HEK293 (cell line): ENCODE measurements around the gene HMGXB4.

Source experiments
- GLIS1 ChIP-seq: fragments of 450-650 bp; formaldehyde crosslinking; IDR thresholded peaks from 2 replicates; pipeline ENCODE4 v1.5.1; 2016; ENCODE audit warnings: missing biosample characterization, missing genetic modification characterization
- KLF1 ChIP-seq: fragments of 450-650 bp; formaldehyde crosslinking; IDR thresholded peaks from 2 replicates; pipeline ENCODE4 v1.5.1; 2016; ENCODE audit warnings: missing biosample characterization, missing genetic modification characterization
- KLF17 ChIP-seq: fragments of 450-650 bp; formaldehyde crosslinking; IDR thresholded peaks from 2 replicates; pipeline ENCODE4 v1.5.1; 2016; ENCODE audit warnings: missing biosample characterization, missing genetic modification characterization
- KLF7 ChIP-seq: fragments of 450-650 bp; formaldehyde crosslinking; IDR thresholded peaks from 2 replicates; pipeline ENCODE4 v1.5.1; 2016; ENCODE audit warnings: missing biosample characterization, missing genetic modification characterization, borderline replicate concordance
- KLF8 ChIP-seq: fragments of 450-650 bp; formaldehyde crosslinking; IDR thresholded peaks from 2 replicates; pipeline ENCODE4 v1.5.1; 2016; ENCODE audit warnings: missing biosample characterization, missing genetic modification characterization
- PBX3 ChIP-seq: sonication (generic); formaldehyde crosslinking; IDR thresholded peaks from 2 replicates; pipeline ENCODE4 v1.8.1; 2022; ENCODE audit warnings: mild to moderate bottlenecking, moderate library complexity, missing genetic modification reagents
- SCRT2 ChIP-seq: fragments of 450-650 bp; formaldehyde crosslinking; IDR thresholded peaks from 2 replicates; pipeline ENCODE4 v1.5.1; 2016; ENCODE audit warnings: missing biosample characterization, missing genetic modification characterization
- SP3 ChIP-seq: fragments of 450-650 bp; formaldehyde crosslinking; IDR thresholded peaks from 2 replicates; pipeline ENCODE4 v1.5.1; 2016; ENCODE audit warnings: missing biosample characterization, missing genetic modification characterization
- ZBTB6 ChIP-seq: fragments of 450-650 bp; formaldehyde crosslinking; IDR thresholded peaks from 2 replicates; pipeline ENCODE4 v1.5.1; 2017; ENCODE audit warnings: missing biosample characterization, missing genetic modification characterization
- ZNF24 ChIP-seq: fragments of 450-650 bp; formaldehyde crosslinking; IDR thresholded peaks from 2 replicates; pipeline ENCODE4 v1.5.1; 2016; ENCODE audit warnings: missing biosample characterization, missing genetic modification characterization
- ZNF324 ChIP-seq: fragments of 450-650 bp; formaldehyde crosslinking; IDR thresholded peaks from 2 replicates; pipeline ENCODE4 v1.5.1; 2016; ENCODE audit warnings: missing biosample characterization, missing genetic modification characterization
- ZNF354C ChIP-seq: fragments of 450-650 bp; formaldehyde crosslinking; IDR thresholded peaks from 2 replicates; pipeline ENCODE4 v1.5.1; 2016; ENCODE audit warnings: missing biosample characterization, missing genetic modification characterization, low read depth, borderline replicate concordance
- ZNF366 ChIP-seq: fragments of 450-650 bp; formaldehyde crosslinking; conservative IDR thresholded peaks from 2 replicates; pipeline ENCODE4 v1.5.1; 2016; ENCODE audit warnings: missing biosample characterization, missing genetic modification characterization
- ZNF394 ChIP-seq: fragments of 450-650 bp; formaldehyde crosslinking; IDR thresholded peaks from 2 replicates; pipeline ENCODE4 v1.5.1; 2016; ENCODE audit warnings: missing biosample characterization, missing genetic modification characterization, mild to moderate bottlenecking, moderate library complexity, borderline replicate concordance
- ZNF48 ChIP-seq: fragments of 450-650 bp; formaldehyde crosslinking; IDR thresholded peaks from 2 replicates; pipeline ENCODE4 v1.5.1; 2016; ENCODE audit warnings: missing biosample characterization, missing genetic modification characterization
- ZNF521 ChIP-seq: fragments of 450-650 bp; formaldehyde crosslinking; IDR thresholded peaks from 2 replicates; pipeline ENCODE4 v1.5.1; 2017; ENCODE audit warnings: missing biosample characterization, mild to moderate bottlenecking, missing genetic modification characterization
- ZNF76 ChIP-seq: fragments of 450-650 bp; formaldehyde crosslinking; IDR thresholded peaks from 2 replicates; pipeline ENCODE4; 2016; ENCODE audit warnings: low read depth, missing biosample characterization, missing genetic modification characterization, borderline replicate concordance
- ZNF785 ChIP-seq: fragments of 450-650 bp; formaldehyde crosslinking; IDR thresholded peaks from 2 replicates; pipeline ENCODE4 v1.5.1; 2016; ENCODE audit warnings: missing biosample characterization, missing genetic modification characterization
- ZSCAN30 ChIP-seq: fragments of 450-650 bp; IDR thresholded peaks from 2 replicates; pipeline ENCODE4 v1.5.1; 2018; ENCODE audit warnings: missing biosample characterization, mild to moderate bottlenecking, missing genetic modification characterization, moderate library complexity
- TF ChIP-seq, protein P1 (sequence below): fragments of 450-650 bp; formaldehyde crosslinking; IDR thresholded peaks from 2 replicates; pipeline ENCODE4 v1.5.1; 2016; ENCODE audit warnings: missing biosample characterization, missing genetic modification characterization
- TF ChIP-seq, protein P2 (sequence below): fragments of 450-650 bp; formaldehyde crosslinking; conservative IDR thresholded peaks from 2 replicates; pipeline ENCODE4 v1.5.1; 2016; ENCODE audit warnings: low read depth, missing biosample characterization, missing genetic modification characterization

Gene HMGXB4

GRCh38 chr22:35257321-35258190 is at the start of gene HMGXB4 (continued):
- TF ChIP-seq KLF1: peak; percentile 50; the same call in 1 of the 2 replicates
- no peak for TF ChIP-seq KLF7
- peak; percentile 50; the same call in 1 of the 2 replicates for TF ChIP-seq PBX3
- TF ChIP-seq ZNF48 (tag by site-specific recombination): no peak
- TF ChIP-seq ZBTB6: 0 out of 2 replicates have a peak, but pooled peaks have one; percentile 53
- TF ChIP-seq GLIS1 (tag by site-specific recombination): peak; percentile 38
- 0 out of 2 replicates have a peak, but pooled peaks have one; percentile 30 for TF ChIP-seq ZNF24 (tag by site-specific recombination)
- TF ChIP-seq KLF17 (tag by site-specific recombination): peak; percentile 82
- TF ChIP-seq ZNF366 (tag by site-specific recombination): peak; percentile 35; the same call in 1 of the 2 replicates
- TF ChIP-seq ZNF76: peak; percentile 86
- TF ChIP-seq KLF8 (tag by site-specific recombination): peak; percentile 92; the same call in 1 of the 2 replicates
- TF ChIP-seq ZNF324 (tag by site-specific recombination): peak; percentile 58; the same call in 1 of the 2 replicates
- TF ChIP-seq ZNF394 (tag by site-specific recombination): peak; percentile 56; the same call in 1 of the 2 replicates
- TF ChIP-seq ZNF354C (tag by site-specific recombination): no peak
- TF ChIP-seq, protein P1, sequence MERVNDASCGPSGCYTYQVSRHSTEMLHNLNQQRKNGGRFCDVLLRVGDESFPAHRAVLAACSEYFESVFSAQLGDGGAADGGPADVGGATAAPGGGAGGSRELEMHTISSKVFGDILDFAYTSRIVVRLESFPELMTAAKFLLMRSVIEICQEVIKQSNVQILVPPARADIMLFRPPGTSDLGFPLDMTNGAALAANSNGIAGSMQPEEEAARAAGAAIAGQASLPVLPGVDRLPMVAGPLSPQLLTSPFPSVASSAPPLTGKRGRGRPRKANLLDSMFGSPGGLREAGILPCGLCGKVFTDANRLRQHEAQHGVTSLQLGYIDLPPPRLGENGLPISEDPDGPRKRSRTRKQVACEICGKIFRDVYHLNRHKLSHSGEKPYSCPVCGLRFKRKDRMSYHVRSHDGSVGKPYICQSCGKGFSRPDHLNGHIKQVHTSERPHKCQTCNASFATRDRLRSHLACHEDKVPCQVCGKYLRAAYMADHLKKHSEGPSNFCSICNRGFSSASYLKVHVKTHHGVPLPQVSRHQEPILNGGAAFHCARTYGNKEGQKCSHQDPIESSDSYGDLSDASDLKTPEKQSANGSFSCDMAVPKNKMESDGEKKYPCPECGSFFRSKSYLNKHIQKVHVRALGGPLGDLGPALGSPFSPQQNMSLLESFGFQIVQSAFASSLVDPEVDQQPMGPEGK (tag by site-specific recombination): no peak
- TF ChIP-seq SCRT2 (tag by site-specific recombination): peak; percentile 14; the same call in 1 of the 2 replicates
- peak; percentile 28; the same call in 1 of the 2 replicates for TF ChIP-seq ZNF785 (tag by site-specific recombination)
- TF ChIP-seq ZSCAN30: peak; percentile 60; the same call in 1 of the 2 replicates
- peak; percentile 90 for TF ChIP-seq SP3 (tag by site-specific recombination)
- no peak for TF ChIP-seq ZNF521 (tag by site-specific recombination)
- TF ChIP-seq, protein P2, sequence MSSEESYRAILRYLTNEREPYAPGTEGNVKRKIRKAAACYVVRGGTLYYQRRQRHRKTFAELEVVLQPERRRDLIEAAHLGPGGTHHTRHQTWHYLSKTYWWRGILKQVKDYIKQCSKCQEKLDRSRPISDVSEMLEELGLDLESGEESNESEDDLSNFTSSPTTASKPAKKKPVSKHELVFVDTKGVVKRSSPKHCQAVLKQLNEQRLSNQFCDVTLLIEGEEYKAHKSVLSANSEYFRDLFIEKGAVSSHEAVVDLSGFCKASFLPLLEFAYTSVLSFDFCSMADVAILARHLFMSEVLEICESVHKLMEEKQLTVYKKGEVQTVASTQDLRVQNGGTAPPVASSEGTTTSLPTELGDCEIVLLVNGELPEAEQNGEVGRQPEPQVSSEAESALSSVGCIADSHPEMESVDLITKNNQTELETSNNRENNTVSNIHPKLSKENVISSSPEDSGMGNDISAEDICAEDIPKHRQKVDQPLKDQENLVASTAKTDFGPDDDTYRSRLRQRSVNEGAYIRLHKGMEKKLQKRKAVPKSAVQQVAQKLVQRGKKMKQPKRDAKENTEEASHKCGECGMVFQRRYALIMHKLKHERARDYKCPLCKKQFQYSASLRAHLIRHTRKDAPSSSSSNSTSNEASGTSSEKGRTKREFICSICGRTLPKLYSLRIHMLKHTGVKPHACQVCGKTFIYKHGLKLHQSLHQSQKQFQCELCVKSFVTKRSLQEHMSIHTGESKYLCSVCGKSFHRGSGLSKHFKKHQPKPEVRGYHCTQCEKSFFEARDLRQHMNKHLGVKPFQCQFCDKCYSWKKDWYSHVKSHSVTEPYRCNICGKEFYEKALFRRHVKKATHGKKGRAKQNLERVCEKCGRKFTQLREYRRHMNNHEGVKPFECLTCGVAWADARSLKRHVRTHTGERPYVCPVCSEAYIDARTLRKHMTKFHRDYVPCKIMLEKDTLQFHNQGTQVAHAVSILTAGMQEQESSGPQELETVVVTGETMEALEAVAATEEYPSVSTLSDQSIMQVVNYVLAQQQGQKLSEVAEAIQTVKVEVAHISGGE: peak; percentile 38
